Hematopoietic multipotent progenitor cell treated with erythropoietin and hydrocortisone succinate and interleukin-3 and kit ligand, for 17 days (in vitro differentiated cells): Measurements from ENCODE around the gene MYH6.
"Not testable (repeated sequence)": the region's sequence is repeated elsewhere in the genome, so short reads cannot be mapped to it uniquely, and the experiment has no call there.

Source experiments
- DNase-seq: peaks from one replicate; pipeline ENCODE4 v3.0.0-alpha.2; 2015; ENCODE audit warnings: low spot score

Gene MYH6

DNA sequence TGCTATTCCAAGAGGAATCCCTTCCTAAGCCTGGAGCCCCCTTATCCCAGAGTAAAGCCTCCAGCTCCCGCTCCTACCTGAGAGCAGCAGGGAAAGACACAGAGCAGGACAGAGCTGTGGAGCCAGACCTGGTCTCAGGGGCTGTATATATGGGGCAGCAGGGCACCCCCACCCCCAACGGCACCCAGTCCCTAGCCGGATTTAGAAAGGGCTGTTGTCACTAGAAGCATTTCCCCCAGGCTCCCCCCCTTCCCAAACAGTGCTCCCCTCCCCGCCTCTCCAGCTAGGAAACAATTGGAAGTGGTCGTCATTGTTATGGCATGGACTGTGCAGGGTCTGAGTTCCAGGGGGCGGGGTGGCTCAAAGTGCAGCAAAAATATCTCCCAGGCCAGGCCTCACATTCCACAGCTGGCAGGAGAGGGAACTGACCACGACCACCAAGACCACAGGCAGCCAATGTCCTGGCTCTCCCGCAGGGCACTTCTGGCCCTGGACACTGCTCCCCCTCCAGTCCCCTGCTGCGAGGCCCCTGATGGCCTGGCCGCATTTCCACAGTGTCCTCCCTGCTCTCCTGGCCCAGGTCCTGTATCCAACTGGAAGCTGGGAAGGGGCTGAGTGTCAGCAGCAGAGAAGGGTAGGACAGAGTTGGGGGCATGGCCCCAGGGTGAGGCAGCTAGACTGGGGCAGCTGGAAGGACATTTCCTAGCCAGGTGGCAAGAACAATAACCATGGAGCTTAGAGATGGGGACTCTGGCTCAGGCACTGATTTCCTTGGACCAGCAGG, 27.7 kb upstream of the MYH6 start, which contains the start of gene MYH7:
TSS of gene MYH7 (minus strand) at position 118 of the 784 bp plus-strand sequence. CDS start 1,928 bp downstream, outside the sequence.
- no peak for DNase-seq

DNA sequence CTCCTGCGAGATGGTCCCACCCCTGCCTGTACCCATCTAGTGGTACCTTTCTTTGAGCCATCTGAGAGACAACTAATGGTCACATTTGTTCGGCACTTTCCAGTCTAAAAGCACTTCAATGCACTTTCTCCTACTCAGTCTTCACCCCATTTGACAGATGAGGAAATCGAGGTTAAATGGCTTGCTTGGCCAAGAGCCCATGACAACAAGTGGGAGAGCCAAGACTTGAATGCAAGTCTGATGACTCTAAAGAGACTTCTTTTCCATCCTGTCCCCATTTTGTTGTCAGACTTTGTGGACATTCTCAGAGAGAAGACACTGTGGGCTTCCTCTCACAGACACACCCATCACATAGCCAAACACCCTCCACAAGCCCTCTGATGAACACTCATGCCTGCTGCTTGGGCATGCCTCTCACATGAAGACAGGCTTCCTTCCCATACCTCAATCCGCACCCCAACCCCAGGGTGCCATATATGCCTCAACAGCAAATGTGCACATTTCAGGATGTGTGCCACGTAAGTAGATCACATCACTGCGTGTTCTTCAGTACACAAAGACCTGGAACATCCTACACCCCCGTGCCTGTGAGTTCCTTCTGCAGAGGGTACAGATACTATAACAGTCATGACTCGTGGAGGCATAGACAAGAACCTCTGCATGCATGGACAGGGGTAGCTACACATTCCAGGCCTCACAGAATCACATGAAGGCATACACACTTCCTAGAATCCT, 26.6 kb upstream of the MYH6 start:
- DNase-seq = no peak

DNA sequence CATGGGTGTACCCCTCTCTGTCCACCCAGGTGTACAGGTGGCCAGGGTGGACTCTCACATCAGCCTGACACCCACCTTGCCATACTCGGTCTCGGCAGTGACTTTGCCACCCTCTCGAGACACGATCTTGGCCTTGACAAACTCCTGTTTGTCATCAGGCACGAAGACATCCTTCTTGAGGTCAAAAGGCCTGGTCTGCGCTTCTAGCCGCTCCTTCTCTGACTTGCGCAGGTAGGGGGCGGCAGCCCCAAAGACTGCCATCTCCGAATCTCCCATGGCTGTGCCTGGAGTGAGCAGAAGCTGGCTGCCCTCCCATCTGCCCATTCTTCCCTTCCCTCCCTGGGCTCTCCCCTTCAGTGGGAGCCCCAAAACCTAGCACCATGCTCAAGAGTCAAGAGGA, 25.4 kb upstream of the MYH6 start:
- no peak for DNase-seq

DNA sequence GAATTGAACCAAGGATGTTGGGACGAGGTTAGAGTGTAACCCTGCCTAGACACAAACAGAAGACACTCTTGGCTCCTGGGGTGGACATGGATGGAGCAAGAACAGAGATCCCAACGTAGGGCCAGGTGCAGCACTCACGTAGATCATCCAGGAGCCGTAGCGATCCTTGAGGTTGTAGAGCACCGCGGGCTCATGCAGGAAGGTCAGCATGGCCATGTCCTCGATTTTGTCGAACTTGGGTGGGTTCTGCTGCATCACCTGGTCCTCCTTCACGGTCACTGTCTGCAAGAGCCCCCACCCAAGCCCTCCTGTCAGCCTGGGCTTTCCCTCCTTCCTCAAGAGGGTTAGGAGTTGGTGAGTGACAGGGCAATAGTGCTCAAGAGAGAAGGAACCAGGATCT, 24.9 kb upstream of the MYH6 start:
- DNase-seq = no peak

DNA sequence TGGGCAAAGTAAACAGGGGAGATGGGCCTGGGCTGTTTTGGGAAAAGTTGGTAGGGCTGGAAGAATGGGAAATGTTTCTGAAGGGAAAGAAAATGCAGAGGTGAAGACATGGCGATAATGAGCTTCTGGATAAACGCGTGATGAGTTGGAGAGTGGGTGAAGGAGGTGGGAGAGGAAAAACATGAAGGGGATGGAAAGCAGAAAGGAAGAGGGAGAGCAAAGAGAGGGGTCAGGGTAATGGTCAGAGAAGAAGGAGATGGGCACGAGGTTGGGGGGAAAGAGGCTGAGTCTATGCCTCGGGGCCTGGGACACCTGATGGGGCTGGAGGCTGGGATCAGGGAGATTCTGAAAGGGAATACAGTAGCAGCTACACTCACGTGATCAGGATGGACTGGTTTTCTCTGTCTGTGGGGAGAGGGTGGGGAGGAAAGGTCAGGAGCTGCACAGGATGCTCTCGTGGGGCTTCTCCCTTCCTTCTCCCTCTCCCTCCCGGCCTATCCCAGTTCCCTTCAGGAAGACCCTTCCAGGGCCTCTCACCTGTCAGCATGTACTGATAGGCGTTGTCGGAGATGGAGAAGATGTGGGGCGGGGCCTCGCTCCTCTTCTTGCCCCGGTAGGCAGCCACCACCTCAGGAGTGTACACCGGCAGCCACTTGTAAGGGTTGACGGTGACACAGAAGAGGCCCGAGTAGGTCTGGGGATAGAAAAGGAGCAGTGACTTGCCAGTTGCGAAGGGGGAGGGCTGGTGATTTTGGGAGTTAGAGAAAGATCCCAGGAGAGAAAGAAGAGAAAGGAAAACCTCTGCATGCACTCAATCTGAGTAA, 24.2 kb upstream of the MYH6 start:
- no peak for DNase-seq

DNA sequence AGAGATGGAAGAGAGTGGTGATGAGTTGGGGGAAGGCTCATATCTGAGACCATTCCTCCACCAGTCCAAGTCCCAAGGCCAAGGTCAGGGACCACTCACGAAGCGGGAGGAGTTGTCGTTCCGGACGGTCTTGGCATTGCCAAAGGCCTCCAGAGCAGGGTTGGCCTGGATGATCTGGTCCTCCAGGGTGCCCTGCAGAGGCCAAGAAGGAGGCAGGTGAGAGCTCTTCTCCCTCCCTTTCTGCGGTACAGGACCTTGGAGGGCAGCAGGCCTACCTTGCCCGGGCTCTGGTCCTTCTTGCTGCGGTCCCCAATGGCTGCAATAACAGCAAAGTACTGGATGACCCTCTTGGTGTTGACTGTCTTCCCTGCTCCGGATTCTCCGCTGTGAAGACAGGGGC, 23.4 kb upstream of the MYH6 start:
- DNase-seq = no peak

DNA sequence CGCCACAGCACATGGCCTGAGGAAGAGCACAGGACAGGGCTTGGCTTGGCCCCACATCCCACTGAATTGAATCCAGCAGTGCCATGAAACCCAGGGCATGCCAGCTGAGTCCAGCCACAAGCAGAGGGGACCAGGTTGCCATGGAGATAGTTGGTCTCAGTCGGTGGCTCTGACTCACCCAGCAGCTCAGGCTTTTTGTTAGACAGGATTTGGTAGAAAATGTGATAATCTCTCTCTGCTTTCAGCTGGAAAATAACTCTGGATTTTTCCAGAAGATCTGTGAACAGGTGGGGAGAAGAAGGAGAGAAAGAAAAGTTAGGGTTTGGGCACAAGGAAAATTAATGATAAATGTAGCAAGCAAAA, 22.6 kb upstream of the MYH6 start:
- DNase-seq = no peak

DNA sequence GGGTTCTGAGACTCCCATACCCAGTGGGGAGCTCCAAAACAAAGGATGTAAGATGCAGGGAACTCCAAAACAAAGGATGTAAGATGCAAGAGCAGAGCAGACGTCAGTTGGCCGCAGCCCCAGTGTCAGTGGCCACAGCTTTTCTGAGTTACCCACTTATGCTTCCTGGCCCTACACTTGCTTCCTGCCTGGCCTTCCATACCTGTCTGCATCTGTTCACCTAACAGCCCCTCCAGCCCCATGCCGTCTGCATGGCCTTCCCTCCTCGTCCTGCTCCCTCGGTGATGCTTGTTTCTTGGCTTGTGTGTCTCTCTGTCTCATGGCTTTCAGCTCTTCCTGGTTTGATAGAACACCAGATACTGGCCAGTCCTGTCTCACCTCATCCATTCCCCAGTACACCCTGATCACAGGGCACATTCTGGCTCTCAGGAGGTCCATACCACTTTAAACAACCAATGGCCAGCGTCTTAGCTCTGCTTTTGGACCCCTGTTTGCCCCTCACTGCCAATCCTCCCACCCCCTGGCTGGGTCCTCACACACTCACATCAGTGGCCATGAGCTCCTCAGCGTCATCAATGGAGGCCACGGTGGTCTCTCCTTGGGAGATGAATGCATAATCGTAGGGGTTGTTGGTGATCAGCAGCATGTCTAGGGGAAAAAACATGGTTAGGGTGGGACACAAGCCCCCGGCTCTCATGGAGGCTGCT, 22.1 kb upstream of the MYH6 start:
- DNase-seq = no peak

DNA sequence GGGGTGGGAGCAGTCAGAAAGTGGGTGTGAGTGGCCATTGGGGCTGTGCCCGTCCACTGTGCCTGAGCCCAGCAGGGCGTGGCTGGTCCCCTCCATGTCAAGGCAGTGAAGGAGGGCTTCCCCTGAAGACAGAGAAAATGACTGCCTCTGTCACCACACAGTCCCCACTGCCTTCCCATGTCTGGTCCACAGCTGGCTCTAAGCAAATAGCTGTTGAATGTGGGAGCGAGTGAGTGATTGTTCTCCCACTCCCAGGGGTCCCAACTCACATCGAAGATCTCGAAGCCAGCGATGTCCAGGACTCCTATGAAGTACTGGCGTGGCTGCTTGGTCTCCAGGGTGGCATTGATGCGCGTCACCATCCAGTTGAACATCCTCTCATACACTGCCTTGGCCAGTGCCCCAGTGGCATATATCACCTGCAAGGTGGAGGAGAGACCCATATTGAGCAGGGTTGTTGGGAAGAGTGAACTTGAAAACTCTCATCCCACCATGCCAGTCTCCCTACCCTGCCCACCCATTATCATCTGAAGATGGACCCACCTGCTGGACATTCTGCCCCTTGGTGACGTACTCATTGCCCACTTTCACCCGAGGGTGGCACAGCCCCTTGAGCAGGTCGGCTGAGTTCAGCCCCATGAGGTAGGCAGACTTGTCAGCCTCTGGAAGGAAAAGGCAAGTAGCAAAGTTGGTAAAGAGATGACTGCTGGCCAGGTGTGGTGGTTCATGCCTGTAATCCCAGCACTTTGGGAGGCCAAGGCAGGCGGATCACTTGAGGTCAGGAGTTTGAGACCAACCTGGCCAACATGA, 20.8 kb upstream of the MYH6 start:
- DNase-seq = no peak

DNA sequence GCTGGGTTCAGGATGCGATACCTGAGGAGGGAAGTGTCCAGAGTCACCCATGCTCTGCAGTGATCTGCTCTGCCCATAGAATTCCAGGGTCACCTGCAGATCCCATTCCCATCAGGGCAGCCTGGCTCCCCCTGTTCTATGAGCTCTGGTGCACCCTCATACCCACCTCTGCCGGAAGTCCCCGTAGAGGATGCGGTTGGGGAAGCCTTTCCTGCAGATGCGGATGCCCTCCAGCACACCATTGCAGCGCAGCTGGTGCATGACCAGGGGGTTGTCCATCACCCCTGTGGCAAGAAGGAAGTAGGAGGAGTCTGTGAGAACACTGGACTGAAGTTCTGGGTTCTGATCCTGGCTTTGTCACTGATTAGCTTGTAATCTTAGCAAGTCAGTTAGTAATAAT, 17.7 kb upstream of the MYH6 start:
- DNase-seq = not testable (repeated sequence)

DNA sequence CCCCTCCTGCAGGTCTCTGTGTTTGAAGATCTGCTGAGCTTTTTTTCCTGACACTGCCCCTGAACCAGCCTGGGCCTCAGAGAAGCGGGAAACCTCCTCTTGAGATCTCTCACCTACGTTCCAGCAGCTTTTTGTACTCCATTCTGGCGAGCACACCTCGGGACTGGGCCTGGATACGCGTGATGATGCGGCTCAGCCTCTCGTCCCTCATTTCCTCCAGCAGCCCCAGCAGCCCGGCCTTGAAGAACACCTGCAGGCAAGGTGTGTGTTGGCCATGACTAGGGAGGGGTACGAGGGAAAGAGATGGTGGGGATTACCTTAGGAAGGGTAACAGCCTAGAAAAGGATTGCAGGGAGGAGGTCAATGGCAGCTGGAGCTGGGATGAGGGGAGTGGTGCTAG, 17.1 kb upstream of the MYH6 start:
- no peak for DNase-seq

DNA sequence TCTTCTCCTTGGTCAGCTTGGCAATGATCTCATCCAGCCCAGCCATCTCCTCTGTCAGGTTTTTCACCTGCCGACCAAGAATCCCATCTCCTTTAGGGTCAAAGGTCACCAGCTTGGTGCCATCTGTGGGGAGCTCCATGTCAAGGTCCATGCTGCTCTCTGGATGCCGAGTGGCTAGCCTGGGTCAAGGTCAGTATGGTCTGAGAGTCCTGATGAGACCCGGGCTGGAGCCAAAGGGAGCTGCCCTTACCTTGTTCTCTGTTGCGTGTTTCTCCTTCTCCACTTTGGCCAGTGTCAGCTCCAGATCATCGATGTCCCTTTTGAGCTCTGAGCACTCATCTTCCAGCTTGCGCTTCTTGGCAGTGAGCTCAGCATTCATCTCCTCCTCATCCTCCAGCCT, 15.6 kb upstream of the MYH6 start:
- DNase-seq = no peak

DNA sequence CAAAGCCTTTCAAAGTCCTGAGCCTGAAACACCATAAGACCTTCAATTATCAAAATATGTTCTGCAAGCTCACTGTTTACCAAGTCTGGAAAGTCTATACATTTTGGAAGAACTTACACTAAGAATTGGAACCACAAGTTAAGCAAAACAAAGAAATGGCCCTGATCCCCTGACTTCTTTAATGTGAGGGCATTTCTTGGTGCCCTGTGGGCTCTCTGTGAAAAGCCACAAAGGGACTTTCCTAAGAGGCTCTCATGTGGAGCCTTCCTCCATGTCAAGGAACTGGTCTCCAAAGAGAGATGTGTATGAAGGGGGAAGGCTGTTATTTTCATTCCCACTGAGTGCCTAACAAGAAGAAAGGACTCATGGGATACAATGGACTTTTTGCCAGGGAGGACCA, 13.5 kb upstream of the MYH6 start:
- DNase-seq = peak; percentile 6

DNA sequence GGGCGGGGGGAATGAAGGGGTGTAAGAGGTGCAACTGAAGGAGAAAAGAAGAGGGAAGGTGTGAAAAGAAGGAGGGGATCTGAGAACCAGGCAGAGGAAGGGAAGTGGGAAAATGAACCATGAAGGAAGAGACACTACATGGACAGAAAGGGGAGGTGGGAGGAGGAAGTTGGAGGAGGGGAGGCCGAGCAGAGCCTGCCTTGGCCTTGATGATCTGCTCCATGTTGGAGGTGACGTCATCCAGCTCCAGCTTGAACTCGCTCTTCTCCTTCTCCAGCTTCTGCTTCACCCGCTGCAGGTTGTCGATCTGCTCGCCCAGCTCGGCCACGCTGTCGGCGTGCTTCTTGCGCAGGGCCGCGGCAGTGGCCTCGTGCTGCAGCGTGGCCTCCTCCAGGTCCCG, 11.6 kb upstream of the MYH6 start:
- DNase-seq = not testable (repeated sequence)

DNA sequence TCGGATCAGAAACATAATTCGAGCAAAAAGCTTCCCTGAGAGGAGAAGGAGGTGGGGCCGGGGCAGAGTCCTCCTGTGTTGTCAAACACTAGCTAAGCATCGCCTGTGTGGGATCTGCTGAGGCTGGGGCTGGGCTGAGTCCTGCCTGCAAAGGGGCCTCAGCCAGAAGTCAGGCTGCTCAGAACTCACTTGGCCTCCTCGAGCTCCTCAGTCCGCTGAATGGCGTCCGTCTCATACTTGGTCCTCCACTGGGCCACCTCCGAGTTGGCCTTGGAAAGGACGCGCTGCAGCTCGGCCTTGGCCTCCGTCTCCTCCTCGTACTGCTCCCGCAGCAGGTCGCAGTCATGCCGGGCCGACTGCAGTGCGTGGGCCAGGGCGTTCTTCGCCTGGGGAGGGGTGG, 9.9 kb upstream of the MYH6 start:
- DNase-seq = no peak

DNA sequence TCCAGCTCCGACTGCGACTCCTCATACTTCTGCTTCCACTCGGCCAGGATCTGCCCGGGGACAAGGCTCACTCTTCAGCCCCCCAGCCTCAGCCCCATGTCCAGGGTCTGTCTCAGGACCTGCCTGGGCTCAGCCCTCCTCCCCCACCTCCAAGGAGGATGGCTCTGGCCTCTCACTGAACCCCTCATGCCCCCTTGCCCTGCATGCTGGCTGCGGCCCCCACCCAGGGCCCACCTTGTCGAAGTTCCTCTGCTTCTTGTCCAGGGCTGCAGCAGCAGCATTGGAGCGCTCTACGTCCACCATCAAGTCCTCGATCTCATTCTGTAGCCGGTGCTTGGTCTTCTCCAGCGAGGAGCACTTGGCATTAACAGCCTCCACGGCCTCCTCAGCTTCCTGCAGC, 9.2 kb upstream of the MYH6 start:
- DNase-seq = not testable (repeated sequence)

DNA sequence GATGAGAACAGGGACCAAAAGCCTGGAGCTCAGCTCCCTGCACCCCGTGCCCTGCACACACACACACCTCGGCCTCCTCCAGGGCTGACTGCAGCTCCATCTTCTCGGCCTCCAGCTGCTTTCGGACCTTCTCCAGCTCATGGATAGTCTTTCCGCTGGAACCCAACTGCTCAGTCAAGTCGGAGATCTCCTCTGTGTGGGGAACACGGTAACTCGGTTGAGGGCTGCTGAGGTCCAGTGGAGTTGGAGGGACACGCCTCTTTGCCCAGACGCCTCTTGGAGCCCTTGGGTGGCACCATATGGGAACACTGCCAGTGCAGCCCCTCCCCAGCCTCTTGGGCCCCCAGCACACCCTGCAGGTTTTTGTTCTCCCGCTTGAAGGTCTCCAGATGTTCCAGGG, 8.7 kb upstream of the MYH6 start:
- DNase-seq = no peak

DNA sequence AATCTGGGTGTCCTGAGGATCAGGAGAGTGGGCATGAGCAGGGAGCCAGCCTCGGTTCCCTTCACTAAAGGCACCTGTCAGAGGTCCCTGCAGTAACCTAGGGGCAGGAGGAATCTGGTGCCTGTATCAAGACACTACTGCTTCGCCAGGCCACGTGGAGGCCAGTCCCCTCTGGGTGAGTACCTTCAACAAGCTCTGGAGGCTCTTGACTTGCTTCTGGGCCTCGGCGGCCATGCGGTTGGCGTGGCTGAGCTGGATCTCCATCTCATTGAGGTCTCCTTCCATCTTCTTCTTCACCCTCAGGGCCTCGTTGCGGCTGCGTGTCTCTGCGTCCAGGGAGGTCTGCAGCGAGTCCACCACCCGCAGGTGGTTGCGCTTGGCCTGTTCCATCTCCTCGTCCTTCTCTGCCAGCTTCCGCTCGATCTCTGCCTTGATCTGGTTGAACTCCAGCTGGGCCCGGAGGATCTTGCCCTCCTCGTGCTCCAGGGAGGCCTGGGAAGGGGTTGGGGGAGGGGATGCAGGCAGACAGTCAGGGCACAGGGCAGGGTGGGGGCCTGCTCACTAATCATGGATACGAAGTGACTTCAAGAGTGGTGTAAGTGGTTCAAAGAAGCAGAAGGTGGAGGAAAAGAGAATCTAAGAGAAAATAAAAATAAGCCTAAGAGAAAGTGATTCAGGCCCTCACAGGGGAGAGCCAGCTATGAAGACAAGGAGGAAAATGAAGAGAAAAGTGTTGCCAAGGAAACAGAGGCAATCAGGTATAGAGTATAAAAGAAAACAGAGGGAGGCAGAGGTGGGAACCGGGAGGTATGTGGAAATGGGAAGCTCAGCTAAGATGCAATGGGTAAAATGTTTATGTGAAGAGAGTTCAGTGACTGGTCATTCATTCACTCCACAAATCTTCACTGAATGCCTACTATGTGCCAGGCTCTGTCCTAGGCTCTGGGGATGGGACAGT, 8.0 kb upstream of the MYH6 start:
- no peak for DNase-seq

DNA sequence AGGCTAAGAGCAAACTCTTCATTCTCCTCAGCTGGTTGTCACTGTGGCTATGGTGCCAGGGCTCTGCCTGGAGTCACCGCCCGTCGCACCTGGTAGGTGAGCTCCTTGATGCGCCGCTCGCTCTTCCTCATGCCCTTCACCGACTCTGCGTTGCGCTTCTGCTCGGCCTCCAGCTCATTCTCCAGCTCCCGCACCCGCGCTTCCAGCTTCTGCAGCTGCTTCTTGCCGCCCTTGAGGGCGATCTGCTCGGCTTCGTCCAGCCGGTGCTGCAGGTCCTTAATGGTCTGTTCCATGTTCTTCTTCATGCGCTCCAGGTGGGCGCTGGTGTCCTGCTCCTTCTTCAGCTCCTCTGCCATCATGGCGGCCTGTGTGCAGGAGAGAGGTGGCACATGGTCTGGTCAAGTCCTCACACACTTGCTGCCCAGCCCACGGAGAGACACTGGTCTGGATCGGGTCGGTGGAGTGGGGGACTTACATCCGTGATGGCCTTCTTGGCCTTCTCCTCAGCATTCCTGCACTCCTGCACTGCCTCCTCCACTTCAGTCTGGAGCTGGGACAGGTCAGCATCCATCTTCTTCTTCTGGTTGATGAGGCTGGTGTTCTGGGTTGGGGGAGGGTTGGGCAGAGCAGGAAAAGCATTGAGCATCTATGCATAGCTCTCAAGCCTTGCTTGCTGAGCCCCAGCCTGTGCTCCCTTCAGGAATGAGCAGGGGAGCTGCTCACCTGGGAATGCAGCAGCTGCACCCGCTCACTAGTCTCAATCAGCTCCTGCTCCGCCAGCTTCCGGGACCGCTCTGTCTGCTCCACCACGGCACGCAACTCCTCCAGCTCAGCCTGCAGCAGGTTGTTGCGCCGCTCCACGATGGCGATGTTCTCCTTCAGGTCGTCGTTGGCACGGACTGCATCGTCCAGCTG, 7.1 kb upstream of the MYH6 start:
- no peak for DNase-seq
